Right lobe of liver (tissue), 4 donors: ENCODE data around the gene CDC42EP4.

Experiments used
- POLR2A ChIP-seq: fragments of 450-650 bp; IDR thresholded peaks from one replicate; pipeline ENCODE4 v1.6.1; 2017; ENCODE audit warnings: antibody characterized with exemption, mild to moderate bottlenecking
- TF ChIP-seq, protein P1 (sequence below), 4 donors: fragments of 200-600 bp in 3 of 4; fragments of 450-650 bp in 1 of 4; IDR thresholded peaks; one replicate each; pipeline versions ENCODE4 v1.5.1 to v1.8.0; 2016 to 2022; ENCODE audit warnings: antibody characterized with exemption in 4 of 4, mild to moderate bottlenecking in 2 of 4
- donor health status: DM: no; HTN: no; CAD: no.
- donor health status: DM: no; HTN: no; CAD: no.
- donor health status: DM: no; HTN: yes; CAD: no.

DNA sequence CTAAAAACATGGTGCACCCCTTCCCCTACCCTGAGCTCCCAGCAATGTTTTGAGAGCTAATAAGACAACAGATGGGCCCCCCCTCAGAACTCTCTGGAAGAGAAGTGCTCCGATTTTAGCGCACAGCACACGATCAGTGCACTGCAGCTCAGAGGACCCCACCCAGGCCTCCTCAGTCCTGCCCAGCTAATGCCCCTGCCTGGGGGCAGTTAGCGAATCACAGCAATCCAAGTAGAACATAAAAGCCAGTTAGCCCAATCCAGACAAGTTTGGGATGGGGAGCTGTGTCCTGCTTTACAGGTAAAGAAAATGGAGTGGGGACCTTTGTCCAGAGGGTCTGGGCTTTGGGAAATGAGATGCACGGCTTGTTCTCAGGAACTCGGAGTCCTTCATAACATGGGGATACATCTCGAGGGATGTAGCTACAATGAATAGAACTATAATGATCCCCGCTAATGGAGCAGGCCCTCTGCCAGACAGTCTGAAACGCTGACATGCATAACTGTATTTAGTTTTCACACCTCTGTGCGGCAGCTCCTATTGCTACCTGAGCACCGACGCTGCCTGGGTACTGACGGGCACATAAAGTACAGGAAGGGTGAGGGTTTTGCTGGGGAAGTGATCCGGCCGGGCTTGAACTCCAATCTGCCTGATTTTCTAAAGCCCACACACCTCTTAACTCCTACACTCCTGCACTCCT is 29.7 kb upstream of the CDC42EP4 start:
- TF ChIP-seq, protein P1, sequence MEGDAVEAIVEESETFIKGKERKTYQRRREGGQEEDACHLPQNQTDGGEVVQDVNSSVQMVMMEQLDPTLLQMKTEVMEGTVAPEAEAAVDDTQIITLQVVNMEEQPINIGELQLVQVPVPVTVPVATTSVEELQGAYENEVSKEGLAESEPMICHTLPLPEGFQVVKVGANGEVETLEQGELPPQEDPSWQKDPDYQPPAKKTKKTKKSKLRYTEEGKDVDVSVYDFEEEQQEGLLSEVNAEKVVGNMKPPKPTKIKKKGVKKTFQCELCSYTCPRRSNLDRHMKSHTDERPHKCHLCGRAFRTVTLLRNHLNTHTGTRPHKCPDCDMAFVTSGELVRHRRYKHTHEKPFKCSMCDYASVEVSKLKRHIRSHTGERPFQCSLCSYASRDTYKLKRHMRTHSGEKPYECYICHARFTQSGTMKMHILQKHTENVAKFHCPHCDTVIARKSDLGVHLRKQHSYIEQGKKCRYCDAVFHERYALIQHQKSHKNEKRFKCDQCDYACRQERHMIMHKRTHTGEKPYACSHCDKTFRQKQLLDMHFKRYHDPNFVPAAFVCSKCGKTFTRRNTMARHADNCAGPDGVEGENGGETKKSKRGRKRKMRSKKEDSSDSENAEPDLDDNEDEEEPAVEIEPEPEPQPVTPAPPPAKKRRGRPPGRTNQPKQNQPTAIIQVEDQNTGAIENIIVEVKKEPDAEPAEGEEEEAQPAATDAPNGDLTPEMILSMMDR (IDR thresholded peaks at IDR 0.05) = no peak
- TF ChIP-seq POLR2A = no peak
